ENCODE results near the gene ZNF140. TPM values are rescaled to one million over a fixed set of nuclear protein-coding genes. Genes with fewer than 3 reads are reported as not detected.

ZNF140 gene
- total RNA-seq, 1 donor from 2014 or later, result 24.0 TPM

- peaks cover 5% of the 10 kb centered on the region for H3K36me3 ChIP-seq (ENCODE audit: control insufficient read depth, insufficient read depth, low read length)
- H3K4me3 ChIP-seq (ENCODE audit: low read depth, low read length), result peak overlapping the region; percentile 94
- no peaks in the 10 kb centered on the region for H3K27me3 ChIP-seq (ENCODE audit: control insufficient read depth, insufficient read depth, low read length)
- no peak for TF ChIP-seq CTCF (IDR thresholded peaks at IDR 0.05; ENCODE audit: insufficient read depth, low read length, poor library complexity, severe bottlenecking)
- no peak for DNase-seq (ENCODE audit: low read depth)
Measured at GRCh38 chr12:133081159-133081780, 547 bp downstream of the ZNF140 start.

- no peaks in the 10 kb centered on the region for H3K27me3 ChIP-seq (ENCODE audit: control insufficient read depth, insufficient read depth, low read length)
- TF ChIP-seq CTCF (IDR thresholded peaks at IDR 0.05; ENCODE audit: insufficient read depth, low read length, poor library complexity, severe bottlenecking), result no peak
- peaks cover 5% of the 10 kb centered on the region for H3K36me3 ChIP-seq (ENCODE audit: control insufficient read depth, insufficient read depth, low read length)
- DNase-seq (ENCODE audit: low read depth), result no peak
- no peak overlapping the region for H3K4me3 ChIP-seq (ENCODE audit: low read depth, low read length)
Measured at GRCh38 chr12:133083345-133083744, 2.6 kb downstream of the ZNF140 start.

DNA sequence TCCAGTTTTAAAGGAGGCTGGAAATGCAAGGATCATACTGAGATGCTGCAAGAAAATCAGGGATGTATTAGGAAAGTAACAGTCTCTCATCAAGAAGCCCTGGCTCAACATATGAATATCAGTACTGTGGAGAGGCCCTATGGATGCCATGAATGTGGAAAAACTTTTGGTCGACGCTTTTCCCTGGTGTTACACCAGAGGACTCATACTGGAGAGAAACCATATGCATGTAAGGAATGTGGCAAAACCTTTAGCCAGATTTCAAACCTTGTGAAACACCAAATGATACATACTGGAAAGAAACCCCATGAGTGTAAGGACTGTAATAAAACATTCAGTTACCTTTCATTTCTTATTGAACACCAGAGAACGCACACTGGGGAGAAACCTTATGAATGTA is 24.9 kb downstream of the ZNF140 start:
- H3K36me3 ChIP-seq (ENCODE audit: control insufficient read depth, insufficient read depth, low read length), result no peaks in the 10 kb centered on the region
- DNase-seq (ENCODE audit: low read depth), result no peak
- TF ChIP-seq CTCF (IDR thresholded peaks at IDR 0.05; ENCODE audit: insufficient read depth, low read length, poor library complexity, severe bottlenecking), result no peak
- no peak overlapping the region for H3K4me3 ChIP-seq (ENCODE audit: low read depth, low read length)
- no peaks in the 10 kb centered on the region for H3K27me3 ChIP-seq (ENCODE audit: control insufficient read depth, insufficient read depth, low read length)

DNA sequence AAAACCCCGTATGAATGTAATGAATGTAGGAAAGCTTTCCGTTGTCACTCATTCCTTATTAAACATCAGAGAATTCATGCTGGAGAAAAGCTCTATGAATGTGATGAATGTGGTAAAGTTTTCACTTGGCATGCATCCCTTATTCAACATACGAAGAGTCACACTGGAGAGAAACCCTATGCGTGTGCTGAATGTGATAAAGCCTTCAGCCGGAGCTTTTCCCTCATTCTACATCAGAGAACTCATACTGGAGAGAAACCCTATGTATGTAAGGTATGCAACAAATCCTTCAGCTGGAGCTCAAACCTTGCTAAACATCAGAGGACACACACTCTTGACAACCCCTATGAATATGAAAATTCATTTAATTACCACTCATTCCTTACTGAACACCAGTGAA is 25.5 kb downstream of the ZNF140 start:
- no peak for DNase-seq (ENCODE audit: low read depth)
- no peak for TF ChIP-seq CTCF (IDR thresholded peaks at IDR 0.05; ENCODE audit: insufficient read depth, low read length, poor library complexity, severe bottlenecking)
- no peaks in the 10 kb centered on the region for H3K36me3 ChIP-seq (ENCODE audit: control insufficient read depth, insufficient read depth, low read length)
- H3K4me3 ChIP-seq (ENCODE audit: low read depth, low read length), result no peak overlapping the region
- no peaks in the 10 kb centered on the region for H3K27me3 ChIP-seq (ENCODE audit: control insufficient read depth, insufficient read depth, low read length)

GRCh38 chr12:133107121-133107520 is 26.4 kb downstream of the ZNF140 start:
- no peak overlapping the region for H3K4me3 ChIP-seq (ENCODE audit: low read depth, low read length)
- H3K36me3 ChIP-seq (ENCODE audit: control insufficient read depth, insufficient read depth, low read length), result no peaks in the 10 kb centered on the region
- TF ChIP-seq CTCF (IDR thresholded peaks at IDR 0.05; ENCODE audit: insufficient read depth, low read length, poor library complexity, severe bottlenecking), result no peak

GRCh38 chr12:133108150-133108549 is 27.4 kb downstream of the ZNF140 start:
- TF ChIP-seq CTCF (IDR thresholded peaks at IDR 0.05; ENCODE audit: insufficient read depth, low read length, poor library complexity, severe bottlenecking), result no peak

More at GRCh38 chr12:133107121-133107520, 26.4 kb downstream of the ZNF140 start:
- no peaks in the 10 kb centered on the region for H3K27me3 ChIP-seq (ENCODE audit: control insufficient read depth, insufficient read depth, low read length)
- DNase-seq (ENCODE audit: low read depth), result no peak

More at GRCh38 chr12:133108150-133108549, 27.4 kb downstream of the ZNF140 start:
- no peak for DNase-seq (ENCODE audit: low read depth)
- no peaks in the 10 kb centered on the region for H3K27me3 ChIP-seq (ENCODE audit: control insufficient read depth, insufficient read depth, low read length)
- no peak overlapping the region for H3K4me3 ChIP-seq (ENCODE audit: low read depth, low read length)
- no peaks in the 10 kb centered on the region for H3K36me3 ChIP-seq (ENCODE audit: control insufficient read depth, insufficient read depth, low read length)
